EL (cell line): Measurements from ENCODE around the gene BCAS1.

ENCODE experiments used
- DNase-seq: peaks from one replicate; pipeline ENCODE4 v3.0.0-alpha.2; 2016

The BCAS1 gene

GRCh38 chr20:54102543-54102942 is 32.1 kb upstream of the BCAS1 start:
- no peak for DNase-seq

- no peak for DNase-seq
Measured at GRCh38 chr20:54100563-54100962, 30.2 kb upstream of the BCAS1 start.

GRCh38 chr20:54099894-54100293 is 29.5 kb upstream of the BCAS1 start:
- no peak for DNase-seq

- DNase-seq: no peak
Measured at GRCh38 chr20:54098047-54098446, 27.7 kb upstream of the BCAS1 start.

GRCh38 chr20:54097236-54097529 is 26.8 kb upstream of the BCAS1 start:
- no peak for DNase-seq

GRCh38 chr20:54095824-54096223 is 25.4 kb upstream of the BCAS1 start:
- no peak for DNase-seq

- DNase-seq: no peak
Measured at GRCh38 chr20:54094268-54094580, 23.8 kb upstream of the BCAS1 start.

- DNase-seq: no peak
Measured at GRCh38 chr20:54093423-54094267, 23.3 kb upstream of the BCAS1 start.

- DNase-seq: no peak
Measured at GRCh38 chr20:54092021-54092420, 21.6 kb upstream of the BCAS1 start.

- no peak for DNase-seq
Measured at GRCh38 chr20:54091120-54091480, 20.7 kb upstream of the BCAS1 start.

- no peak for DNase-seq
Measured at GRCh38 chr20:54090230-54091119, 20.1 kb upstream of the BCAS1 start.

- peak; percentile 7 for DNase-seq
Measured at GRCh38 chr20:54088430-54088829, 18.0 kb upstream of the BCAS1 start.

- peak; percentile 29 for DNase-seq
Measured at GRCh38 chr20:54086507-54087039, 16.2 kb upstream of the BCAS1 start.

- no peak for DNase-seq
Measured at GRCh38 chr20:54085910-54086309, 15.5 kb upstream of the BCAS1 start.

GRCh38 chr20:54085425-54085824 is 15.0 kb upstream of the BCAS1 start:
- no peak for DNase-seq

GRCh38 chr20:54084727-54085388 is 14.5 kb upstream of the BCAS1 start:
- DNase-seq: peak; percentile 21

GRCh38 chr20:54084193-54084592 is 13.8 kb upstream of the BCAS1 start:
- DNase-seq: no peak

GRCh38 chr20:54083459-54083858 is 13.1 kb upstream of the BCAS1 start:
- no peak for DNase-seq

GRCh38 chr20:54082100-54082499 is 11.7 kb upstream of the BCAS1 start:
- no peak for DNase-seq

- DNase-seq: no peak
Measured at GRCh38 chr20:54079652-54080051, 9.3 kb upstream of the BCAS1 start.

GRCh38 chr20:54078296-54078984 is 8.0 kb upstream of the BCAS1 start:
- no peak for DNase-seq

GRCh38 chr20:54076259-54076658 is 5.9 kb upstream of the BCAS1 start:
- no peak for DNase-seq

- DNase-seq: no peak
Measured at GRCh38 chr20:54075322-54075721, 4.9 kb upstream of the BCAS1 start.
